H9 (cell line): ENCODE measurements around the gene ITGB8. TPM values are rescaled to one million over a fixed set of nuclear protein-coding genes. Genes with fewer than 3 reads are reported as not detected.

Experiments used
- DNase-seq: peaks from one replicate; pipeline ENCODE4 v3.0.0-alpha.2; 2017
- H2AFZ ChIP-seq: one replicate; pipeline ENCODE4 v1.6.1; 2013; ENCODE audit warnings: mild to moderate bottlenecking, low read length, control low read depth, moderate library complexity
- H2AK5ac ChIP-seq: 2 replicates; pipeline ENCODE4 v1.6.1; 2013; ENCODE audit warnings: low read length, control low read depth, mixed read lengths; ENCODE audit not compliant: insufficient read length
- H2BK120ac ChIP-seq: one replicate; pipeline ENCODE4 v1.6.1; 2013; ENCODE audit warnings: low read depth, mild to moderate bottlenecking, low read length, control low read depth, inconsistent platforms; ENCODE audit not compliant: poor library complexity, severe bottlenecking
- H2BK12ac ChIP-seq: 2 replicates; pipeline ENCODE4 v1.6.1; 2013; ENCODE audit warnings: low read length, control low read depth, mixed read lengths, low read depth; ENCODE audit not compliant: insufficient read length
- H2BK15ac ChIP-seq: 2 replicates; pipeline ENCODE4 v1.6.1; 2013; ENCODE audit warnings: low read depth, low read length, control low read depth
- H2BK20ac ChIP-seq: one replicate; pipeline ENCODE4 v1.6.1; 2013; ENCODE audit warnings: low read depth, mild to moderate bottlenecking, low read length, control low read depth, inconsistent platforms; ENCODE audit not compliant: poor library complexity, severe bottlenecking
- H2BK5ac ChIP-seq: 2 replicates; pipeline ENCODE4 v1.6.1; 2013; ENCODE audit warnings: low read length, control low read depth, mixed read lengths; ENCODE audit not compliant: insufficient read length
- H3K14ac ChIP-seq: 2 replicates; pipeline ENCODE4 v1.6.1; 2013; ENCODE audit warnings: low read length, control low read depth; ENCODE audit not compliant: insufficient read depth
- H3K18ac ChIP-seq: 2 replicates; pipeline ENCODE4 v1.6.1; 2013; ENCODE audit warnings: low read depth, mild to moderate bottlenecking, mixed read lengths, low read length, control low read depth; ENCODE audit not compliant: insufficient read length
- H3K23ac ChIP-seq: 2 replicates; pipeline ENCODE4 v1.6.1; 2013; ENCODE audit warnings: low read length, control low read depth, mixed read lengths, low read depth; ENCODE audit not compliant: insufficient read length
- H3K23me2 ChIP-seq: 2 replicates; pipeline ENCODE4 v1.6.1; 2013; ENCODE audit warnings: low read depth, mild to moderate bottlenecking, mixed read lengths, low read length, control low read depth; ENCODE audit not compliant: insufficient read length, poor library complexity, severe bottlenecking
- H3K27ac ChIP-seq: 2 replicates; pipeline ENCODE4 v1.5.1; 2013; ENCODE audit warnings: low read length, control low read depth, mixed read lengths, low read depth; ENCODE audit not compliant: insufficient read length
- H3K27me3 ChIP-seq: 2 replicates; pipeline ENCODE4 v1.6.1; 2013; ENCODE audit warnings: low read length, control low read depth, inconsistent platforms; ENCODE audit not compliant: insufficient read depth
- H3K4ac ChIP-seq: 2 replicates; pipeline ENCODE4 v1.6.1; 2013; ENCODE audit warnings: low read depth, mild to moderate bottlenecking, control low read depth, inconsistent platforms, low read length, moderate library complexity
- H3K4me1 ChIP-seq: 2 replicates; pipeline ENCODE4 v1.6.1; 2013; ENCODE audit warnings: low read length, control low read depth, inconsistent platforms; ENCODE audit not compliant: insufficient read depth
- H3K4me2 ChIP-seq: 2 replicates; pipeline ENCODE4 v1.6.1; 2013; ENCODE audit warnings: low read length, control low read depth, mixed read lengths; ENCODE audit not compliant: insufficient read length, insufficient read depth
- H3K56ac ChIP-seq: 2 replicates; pipeline ENCODE4 v1.6.1; 2013; ENCODE audit warnings: low read depth, mild to moderate bottlenecking, mixed read lengths, low read length, control low read depth; ENCODE audit not compliant: insufficient read length
- H3K79me1 ChIP-seq: 2 replicates; pipeline ENCODE4 v1.6.1; 2013; ENCODE audit warnings: low read depth, mild to moderate bottlenecking, moderate library complexity, low read length, control low read depth, inconsistent platforms; ENCODE audit not compliant: insufficient read depth, poor library complexity, severe bottlenecking
- H3K79me2 ChIP-seq: 2 replicates; pipeline ENCODE4 v1.6.1; 2013; ENCODE audit warnings: low read length, control low read depth, inconsistent platforms; ENCODE audit not compliant: insufficient read depth
- H3K9ac ChIP-seq: 2 replicates; pipeline ENCODE4 v1.6.1; 2013; ENCODE audit warnings: low read length, control low read depth, mixed read lengths; ENCODE audit not compliant: insufficient read length; ENCODE audit errors: extremely low read depth
- H3K9me3 ChIP-seq: one replicate; pipeline ENCODE4 v1.6.1; 2013; ENCODE audit warnings: low read depth, low read length, inconsistent platforms; ENCODE audit not compliant: control insufficient read depth
- H3T11ph ChIP-seq: one replicate; pipeline ENCODE4 v1.6.1; 2013; ENCODE audit warnings: mild to moderate bottlenecking, low read length, control low read depth, inconsistent platforms
- H4K20me1 ChIP-seq: one replicate; pipeline ENCODE4 v1.6.1; 2013; ENCODE audit not compliant: control insufficient read depth, insufficient read length, insufficient read depth
- H4K5ac ChIP-seq: 2 replicates; pipeline ENCODE4 v1.6.1; 2013; ENCODE audit warnings: low read depth, mild to moderate bottlenecking, mixed read lengths, low read length, control low read depth; ENCODE audit not compliant: insufficient read length
- H4K8ac ChIP-seq: replicated peaks from 2 replicates; pipeline ENCODE4 v1.6.1; 2013; ENCODE audit warnings: low read length, control low read depth, mixed read lengths, low read depth; ENCODE audit not compliant: insufficient read length
- H4K91ac ChIP-seq: 2 replicates; pipeline ENCODE4 v1.6.1; 2013; ENCODE audit warnings: low read depth, mild to moderate bottlenecking, moderate library complexity, mixed read lengths, low read length, control low read depth; ENCODE audit not compliant: insufficient read length
- H3K27ac Mint-ChIP-seq, 3 experiments: 2 replicates in 2 of 3; 3 replicates in 1 of 3; pipeline ENCODE4 v1.8.0; 2020 to 2021; ENCODE audit warnings: mixed read lengths in 3 of 3, mild to moderate bottlenecking in 1 of 3, moderate library complexity in 1 of 3
- H3K27me3 Mint-ChIP-seq: 2 replicates; pipeline ENCODE4 v1.8.0; 2021; ENCODE audit warnings: low read depth, mild to moderate bottlenecking, moderate library complexity, mixed read lengths
- H3K36me3 Mint-ChIP-seq, 3 experiments: 2 replicates in 2 of 3; 3 replicates in 1 of 3; pipeline ENCODE4 v1.8.0; 2020 to 2021; ENCODE audit warnings: low read depth in 3 of 3, mixed read lengths in 3 of 3; ENCODE audit not compliant: insufficient read depth in 1 of 3
- H3K4me1 Mint-ChIP-seq, 2 experiments: 2 replicates each; pipeline ENCODE4 v1.8.0; 2020; ENCODE audit warnings: mixed read lengths in 2 of 2
- H3K4me3 Mint-ChIP-seq, 2 experiments: 2 replicates in 1 of 2; 3 replicates in 1 of 2; pipeline ENCODE4 v1.8.0; 2020 to 2021; ENCODE audit warnings: mild to moderate bottlenecking in 2 of 2, mixed read lengths in 2 of 2, moderate library complexity in 1 of 2
- H3K9me3 Mint-ChIP-seq, 2 experiments: 2 replicates in 1 of 2; 3 replicates in 1 of 2; pipeline ENCODE4 v1.8.0; 2020; ENCODE audit warnings: mild to moderate bottlenecking in 2 of 2, mixed read lengths in 2 of 2, moderate library complexity in 1 of 2
- CTCF ChIP-seq: fragments of 200-600 bp; sonication (generic); conservative IDR thresholded peaks from 3 replicates; pipeline ENCODE4 v1.8.0; 2021; ENCODE audit warnings: antibody characterized with exemption, mild to moderate bottlenecking
- WGBS: extraction: QIAGEN DNeasy Blood & Tissue Kit; methylation state at CpG from one replicate; pipeline ENCODE4 v1.1.7; 2013; ENCODE audit warnings: missing lambda C conversion rate, low lambda C conversion rate, mixed read lengths; ENCODE audit not compliant: insufficient read length; ENCODE audit errors: extremely low coverage; 5-methylcytosine and 5-hydroxymethylcytosine counted together
- total RNA-seq: library from RNA; stranded (reverse); gene quantifications from 2 replicates; pipeline ENCODE4 v1.2.1, GENCODE V29; 2021

Gene ITGB8
- total RNA-seq, 1 experiment from 2014 or later = 7.6 TPM

GRCh38 chr7:20411372-20411771, 80.7 kb downstream of the ITGB8 start:
- no peak overlapping the region for H3K23ac ChIP-seq
- Mint-ChIP-seq H3K36me3 (peaks cover 0 to 11% (median 0%) of the 10 kb centered on the region in 3 experiments; a peak in 2 of 7 replicates), H3K4me1 (peaks cover 3 to 6% of the 10 kb centered on the region in 2 experiments; a peak in 1 of 4 replicates), H3K27me3 (no peaks in the 10 kb centered on the region), H3K4me3 (no peak overlapping the region), H3K27ac (no peak overlapping the region), H3K9me3 (no peaks in the 10 kb centered on the region; a peak in 1 of 5 replicates)
- H2BK12ac ChIP-seq = no peak overlapping the region
- no peaks in the 10 kb centered on the region for H3K79me2 ChIP-seq
- H3K4me1 ChIP-seq = no peaks in the 10 kb centered on the region
- H4K8ac ChIP-seq = no peak overlapping the region
- H2AK5ac ChIP-seq = no peak overlapping the region
- no peaks in the 10 kb centered on the region for H3K27me3 ChIP-seq
- H3K79me1 ChIP-seq = no peaks in the 10 kb centered on the region
- no CpG with 5 or more reads among the region's 2 CpGs for WGBS
- H3K9me3 ChIP-seq = no peaks in the 10 kb centered on the region
- no peak for TF ChIP-seq CTCF
- DNase-seq = no peak
- H3K18ac ChIP-seq = no peak overlapping the region
- H2BK5ac ChIP-seq = no peak overlapping the region
- H3T11ph ChIP-seq = no peak overlapping the region
- H3K4me2 ChIP-seq = no peak overlapping the region
- no peak overlapping the region for H3K27ac ChIP-seq
- H3K56ac ChIP-seq = no peak overlapping the region
- H4K5ac ChIP-seq = no peak overlapping the region
- H3K9ac ChIP-seq = no peak overlapping the region
- no peak overlapping the region for H3K4ac ChIP-seq
- H2BK120ac ChIP-seq = no peak overlapping the region
- no peak overlapping the region for H4K91ac ChIP-seq
- no peaks in the 10 kb centered on the region for H4K20me1 ChIP-seq
- H2BK20ac ChIP-seq = no peak overlapping the region
- no peak overlapping the region for H2AFZ ChIP-seq
- H2BK15ac ChIP-seq = no peak overlapping the region
- H3K14ac ChIP-seq = no peak overlapping the region
- H3K23me2 ChIP-seq = no peaks in the 10 kb centered on the region
